Smooth muscle cell of the coronary artery (primary cell): ENCODE results near the gene IL6ST. TPM values are rescaled to one million over a fixed set of nuclear protein-coding genes. Genes with fewer than 3 reads are reported as not detected.

Experiments
- total RNA-seq: library from RNA; depleted of rRNA; stranded (reverse); fragments of >200 nt; gene quantifications from 2 replicates; pipeline ENCODE4 v1.2.3, GENCODE V29; 2014; ENCODE audit warnings: low replicate concordance

IL6ST gene
- 452 and 1,430 TPM in 2 replicates for total RNA-seq

GRCh38 chr5:55994495-55994997 is at the start of gene IL6ST:
TSS of gene IL6ST (minus strand) at chr5:55994963. CDS start at chr5:55976278, 18,685 bp downstream.

Other genes starting within 250 kb of the IL6ST start
- 0.82 TPM in 1 of 2 replicates, not detected in the other for gene IL31RA, start 143.6 kb downstream of the IL6ST start, total RNA-seq
- not detected in 2 replicates for gene ANKRD55, start 238.4 kb upstream of the IL6ST start, total RNA-seq